Activated naive CD4-positive, alpha-beta T cell treated with Interleukin-2 at 50 U/mL for 16 hours (primary cell): ENCODE measurements around the gene LSM3.

ENCODE experiments used
- DNase-seq: peaks from one replicate; pipeline ENCODE4 v3.0.0-alpha.2; 2020

LSM3 gene

DNA sequence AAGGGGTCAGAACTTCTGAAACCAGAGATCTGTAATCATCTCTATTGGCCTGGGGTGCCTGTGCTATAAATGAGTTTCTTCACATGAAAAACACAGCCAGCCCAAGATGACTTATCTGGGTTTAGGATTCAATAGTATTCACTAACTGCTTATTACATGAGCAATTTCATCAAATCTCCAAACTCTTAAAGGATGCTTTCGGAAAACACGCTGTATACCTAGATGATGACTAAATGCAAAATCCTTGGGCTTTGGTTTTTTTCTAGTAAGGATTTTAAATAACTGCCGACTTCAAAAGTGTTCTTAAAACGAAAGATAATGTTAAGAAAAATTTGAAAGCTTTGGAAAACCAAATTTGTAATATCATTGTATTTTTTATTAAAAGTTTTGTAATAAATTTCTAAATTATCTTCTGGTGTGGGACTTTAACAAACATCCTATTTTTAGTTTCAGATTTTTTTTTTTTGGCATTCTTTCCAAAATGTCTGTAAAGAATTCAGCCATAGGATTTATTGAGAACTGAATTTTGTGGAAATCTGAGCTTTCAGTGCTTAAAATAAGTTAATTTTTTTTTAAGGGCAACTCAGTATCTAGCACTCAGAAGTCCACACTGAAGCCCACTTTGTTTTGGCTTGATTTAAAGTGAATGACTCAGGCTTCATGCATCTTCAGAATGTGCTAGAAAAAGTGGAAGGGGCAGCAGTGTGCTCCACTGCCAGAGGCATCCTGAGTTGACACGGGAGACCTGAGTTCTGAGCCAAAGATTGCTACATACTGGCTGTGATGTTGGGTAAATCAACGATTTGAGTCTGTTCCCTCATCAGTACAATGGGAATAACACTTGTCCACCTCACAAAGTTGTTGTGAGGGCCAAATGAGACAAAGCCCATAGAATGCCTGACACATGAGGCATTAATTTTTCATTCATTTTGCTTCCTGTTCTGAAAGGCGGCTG, 35.1 kb upstream of the LSM3 start:
- no peak for DNase-seq

DNA sequence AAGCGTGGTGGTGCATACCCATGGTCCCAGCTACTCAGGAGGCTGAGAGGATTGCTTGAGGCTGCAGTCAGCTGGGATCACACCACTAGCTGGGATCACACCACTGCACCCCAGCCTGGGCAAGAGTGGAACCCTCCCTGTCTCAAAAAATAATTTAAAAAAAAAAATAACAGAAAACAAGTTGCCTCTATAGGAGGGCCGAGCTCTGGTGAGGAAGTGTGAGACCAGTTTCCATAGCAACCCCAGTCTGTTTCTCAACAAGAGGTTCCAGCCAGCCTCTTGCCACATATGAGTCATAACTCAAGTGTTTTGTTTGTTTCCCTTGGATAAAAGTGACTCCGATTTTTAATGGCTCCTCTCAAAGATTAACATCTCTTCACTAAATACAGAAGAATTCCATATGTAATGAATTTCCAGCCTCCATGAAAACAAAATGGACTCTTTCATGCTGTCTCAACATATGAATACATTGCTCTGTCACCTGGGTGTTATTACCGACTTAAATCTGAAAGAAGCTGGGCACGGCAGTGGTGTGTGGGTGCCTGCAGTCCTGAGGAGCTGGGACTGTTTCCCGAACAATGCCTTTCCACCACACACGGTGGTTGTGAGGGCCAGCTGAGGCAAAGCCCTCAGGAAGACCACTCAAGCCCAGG, 34.1 kb upstream of the LSM3 start:
- peak; percentile 58 for DNase-seq

DNA sequence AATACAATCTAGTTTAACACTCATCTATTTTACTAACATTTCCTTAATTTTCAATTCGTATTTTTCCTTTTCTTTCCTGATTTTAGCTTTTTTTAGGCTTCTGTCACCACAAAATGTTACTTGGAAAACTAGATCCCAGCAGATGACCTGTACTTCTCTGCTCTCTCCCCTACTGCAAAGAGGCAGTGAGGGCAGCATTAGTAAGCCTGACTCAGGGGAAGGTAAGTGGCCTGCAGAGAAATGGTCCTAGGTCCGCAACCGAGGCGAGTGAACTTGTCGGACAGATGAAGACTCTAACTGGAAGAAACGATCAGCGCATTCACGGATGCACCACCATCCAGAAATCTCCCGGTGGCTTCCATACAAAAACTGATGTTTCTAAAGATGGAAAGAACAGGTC, 33.4 kb upstream of the LSM3 start:
- no peak for DNase-seq

DNA sequence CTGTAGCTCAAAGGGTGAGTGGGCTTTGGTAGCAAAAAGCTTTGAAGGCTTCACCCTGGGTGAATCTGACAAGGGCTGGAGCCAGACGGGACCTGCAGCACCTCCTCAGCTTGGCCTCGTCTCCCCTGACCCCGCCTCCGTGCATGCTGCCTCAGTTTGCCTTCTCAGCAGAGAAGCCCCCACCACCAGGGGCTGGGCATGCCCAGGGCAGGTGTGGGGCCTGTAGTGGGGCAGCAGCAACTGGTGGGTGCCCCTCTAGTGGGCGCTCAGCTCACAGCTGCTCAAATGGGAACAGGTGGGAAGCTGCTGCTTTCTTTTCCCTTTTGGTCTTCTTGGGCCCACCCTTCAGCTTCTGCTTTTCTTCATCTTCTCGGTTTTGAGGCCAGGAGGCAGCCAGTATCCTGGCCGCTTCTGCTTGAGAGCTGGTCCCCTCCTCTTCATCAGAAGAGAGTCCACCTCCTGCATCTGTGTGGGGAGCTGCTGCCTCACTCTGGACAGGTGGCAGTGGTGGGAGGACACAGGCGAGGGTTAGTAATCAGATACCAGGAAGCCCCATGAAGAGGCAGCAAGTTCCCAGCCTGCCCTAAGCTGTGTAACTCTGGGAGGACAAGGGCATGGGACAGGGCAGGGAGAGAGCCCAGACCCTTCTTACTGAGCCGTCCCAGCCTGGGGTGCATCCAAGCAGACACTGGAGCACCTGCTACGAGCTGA, 32.8 kb upstream of the LSM3 start:
- DNase-seq: no peak

DNA sequence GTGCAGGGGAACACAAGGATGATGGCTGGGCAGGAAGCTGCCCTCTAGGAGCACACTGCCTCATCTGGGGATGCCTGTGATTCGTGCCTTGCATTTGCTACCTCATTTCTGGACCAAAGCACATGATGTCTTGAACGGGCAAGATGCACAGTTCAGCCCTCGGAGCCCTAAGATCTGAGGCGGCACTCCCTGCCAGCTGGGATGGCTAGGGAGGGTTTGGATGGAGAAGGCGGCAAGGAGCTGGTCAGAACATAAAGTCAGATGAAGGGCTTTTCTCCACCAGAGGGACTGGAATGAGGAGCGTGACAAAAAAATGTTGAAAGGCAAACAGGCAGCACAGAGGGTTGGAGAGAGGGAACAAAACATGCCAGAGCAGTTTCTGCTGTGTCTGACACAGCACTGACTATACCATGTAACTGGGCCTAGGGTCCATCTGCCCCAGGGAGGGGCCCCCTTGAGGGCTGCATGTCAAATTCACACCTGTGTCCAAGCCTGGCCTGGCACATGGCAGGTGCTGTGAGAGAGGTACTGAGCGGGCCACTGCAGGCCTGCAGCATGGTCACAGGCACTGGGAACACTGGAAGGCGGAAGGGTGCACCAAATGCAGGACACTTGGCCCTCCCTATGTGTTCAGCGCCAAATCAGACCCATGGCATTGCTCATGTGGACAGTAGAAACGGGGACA, 32.1 kb upstream of the LSM3 start:
- no peak for DNase-seq

DNA sequence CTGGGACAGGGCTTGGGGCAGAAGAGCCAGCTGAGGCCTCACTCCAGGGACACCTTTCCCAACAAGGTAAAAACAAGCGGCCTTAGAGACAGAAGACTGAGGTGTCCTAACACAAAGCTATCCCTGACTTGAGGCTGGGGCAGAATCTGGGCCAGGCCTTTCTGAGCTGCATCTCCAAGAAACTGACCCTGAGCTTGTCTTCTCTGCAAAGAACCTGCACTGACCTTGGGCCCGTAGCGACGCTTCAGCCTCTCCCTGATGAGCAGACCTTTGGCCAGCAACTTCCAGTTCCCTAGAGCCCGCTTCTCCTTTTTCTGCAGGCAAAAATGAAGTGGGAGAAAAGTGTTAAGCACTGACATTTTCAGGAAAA, 31.6 kb upstream of the LSM3 start:
- DNase-seq: no peak

DNA sequence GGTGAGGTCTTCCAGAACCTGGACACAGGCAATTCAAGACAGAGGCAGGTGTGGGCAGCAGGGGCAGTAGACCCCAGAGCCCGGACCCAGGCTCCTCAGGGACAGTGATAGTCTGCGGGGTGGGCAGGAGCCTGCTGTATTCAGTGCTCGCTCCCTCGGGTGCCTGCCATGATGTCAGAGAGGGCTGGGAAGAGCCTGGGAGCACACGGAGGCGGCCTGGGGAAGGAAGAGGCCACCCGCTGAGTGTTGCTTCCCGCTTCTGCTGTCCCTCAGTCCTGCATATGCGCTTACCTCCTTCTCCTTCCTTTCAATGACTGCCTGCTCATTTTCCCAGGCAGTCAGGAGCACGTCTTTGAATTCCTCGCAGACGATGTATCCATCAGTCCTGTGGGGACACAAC, 31.0 kb upstream of the LSM3 start:
- DNase-seq: no peak

DNA sequence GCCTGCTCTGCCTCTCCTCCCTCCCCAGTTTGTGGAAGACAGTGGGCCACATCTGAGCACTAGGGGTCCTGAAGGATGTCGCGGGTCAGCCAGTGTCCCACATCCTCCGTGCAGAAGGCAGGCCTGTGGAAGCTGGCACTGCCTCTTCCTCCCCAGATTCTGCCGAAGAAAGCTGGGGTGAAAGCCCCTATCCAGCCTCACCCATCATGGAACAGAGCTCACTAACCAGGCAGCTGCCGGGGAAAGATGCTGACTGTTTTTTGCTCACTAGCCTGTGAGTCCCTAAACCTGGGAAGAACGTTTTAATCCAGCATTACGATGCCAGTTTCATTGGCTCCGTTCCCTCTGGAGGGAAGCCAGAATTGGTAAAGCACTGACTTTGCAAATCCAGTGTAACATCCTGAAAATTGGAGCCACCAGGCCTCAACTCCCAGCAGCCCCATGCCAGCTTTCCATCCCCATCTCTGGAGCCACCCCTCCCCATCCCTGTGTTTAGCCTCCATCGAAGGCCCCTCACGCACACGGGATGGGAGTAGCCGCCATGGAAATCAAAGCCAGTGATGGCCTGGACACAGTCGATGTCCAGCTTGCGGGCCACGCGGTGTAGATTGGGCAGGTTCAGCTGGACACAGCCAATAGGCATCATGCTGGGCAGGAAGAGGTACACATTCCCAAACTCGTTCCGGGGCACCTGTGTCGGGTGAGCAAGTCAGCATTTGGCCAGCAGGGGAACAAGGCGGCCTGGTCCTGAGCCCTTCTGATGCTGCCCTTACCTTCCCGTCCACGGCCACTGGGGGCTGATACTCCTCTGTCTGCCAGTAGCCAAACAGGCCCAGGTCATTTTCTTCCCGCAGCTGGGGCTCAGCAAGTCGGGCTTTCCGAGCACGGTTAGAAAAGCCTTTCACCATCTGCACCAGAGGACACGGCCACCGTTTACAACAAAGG, 30.3 kb upstream of the LSM3 start:
- DNase-seq: no peak

DNA sequence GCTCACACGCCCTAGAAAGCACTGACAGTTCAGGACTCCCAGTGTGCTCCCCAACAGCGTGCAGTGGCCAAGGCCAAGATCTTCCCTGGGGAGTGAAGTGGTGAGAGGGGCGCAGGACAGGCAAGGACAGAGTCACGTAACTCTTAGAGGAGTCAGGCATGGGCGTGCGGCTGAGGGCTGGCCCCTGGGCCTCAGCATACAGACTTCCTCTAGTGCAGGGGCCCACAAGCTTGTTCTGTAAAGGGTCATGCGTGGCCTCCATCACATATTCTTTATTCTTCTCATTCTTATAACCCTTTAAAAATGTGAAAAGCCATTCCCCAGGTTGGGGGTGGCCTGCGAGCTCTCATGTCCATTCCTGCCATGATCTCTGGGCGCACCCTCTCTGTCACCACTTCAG, 28.5 kb upstream of the LSM3 start:
- DNase-seq: no peak

DNA sequence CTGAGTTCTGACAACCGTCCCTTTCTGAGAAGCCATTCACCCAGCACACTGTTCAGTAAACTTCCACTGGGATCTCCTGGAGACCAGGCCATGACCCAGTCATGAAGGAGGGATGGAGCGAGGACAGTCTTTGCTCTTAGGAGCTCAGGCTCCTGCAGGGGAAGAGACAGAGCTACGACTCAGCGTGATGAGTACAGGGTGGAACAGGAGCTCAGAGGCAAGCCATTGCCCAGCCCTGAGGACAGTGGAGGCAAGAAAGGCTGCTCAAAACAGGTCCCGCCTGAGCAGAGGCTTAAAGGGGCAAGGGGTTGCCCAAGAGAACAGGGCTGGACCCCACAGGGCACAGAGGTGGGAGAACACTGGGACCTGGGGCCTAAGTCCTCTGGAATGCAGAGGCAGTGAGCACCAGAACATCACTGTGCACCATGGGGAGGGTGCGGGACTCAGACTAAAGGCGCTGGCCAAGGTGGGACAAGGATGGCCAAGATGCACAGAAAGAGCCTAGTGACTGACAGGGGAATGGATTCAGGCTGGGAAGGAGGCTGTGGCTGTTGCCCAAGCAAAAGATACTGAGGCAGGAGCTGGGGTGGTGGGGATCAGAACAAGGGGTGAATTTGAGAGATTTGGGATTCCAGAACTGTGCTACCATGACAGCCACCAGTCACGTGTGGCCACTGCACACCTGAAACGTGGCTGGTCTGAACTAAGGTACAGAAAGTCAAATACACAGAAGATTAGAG, 28.0 kb upstream of the LSM3 start:
- no peak for DNase-seq

DNA sequence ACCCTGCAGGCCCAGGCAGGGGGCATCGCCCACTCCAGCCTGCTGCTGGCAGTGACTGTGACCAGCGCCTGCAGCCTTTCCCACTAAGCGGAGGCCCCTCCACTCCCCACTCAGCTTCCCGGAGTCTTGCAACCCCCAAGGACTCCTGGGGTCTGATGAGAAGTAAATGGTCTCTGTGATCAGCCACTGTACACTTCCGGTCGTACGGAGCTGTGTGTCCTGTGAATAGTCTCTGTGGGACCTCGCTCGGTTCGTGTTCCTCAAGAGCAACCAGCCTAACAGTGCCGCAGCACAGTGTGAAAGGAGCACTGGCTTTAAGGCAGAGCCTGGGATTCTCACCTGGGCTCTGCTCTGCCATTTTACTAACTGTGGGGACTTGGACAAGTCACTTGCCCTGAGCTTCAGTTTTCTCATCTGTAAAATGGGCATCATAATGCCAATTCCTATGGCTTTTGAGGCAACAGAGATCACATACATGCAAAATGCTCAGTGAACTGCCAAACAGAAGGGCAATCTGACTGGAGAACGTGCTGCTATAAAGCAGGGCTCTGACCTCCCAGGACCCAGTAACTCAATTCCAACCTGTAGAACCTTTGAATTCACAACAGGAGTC, 27.0 kb upstream of the LSM3 start:
- no peak for DNase-seq

DNA sequence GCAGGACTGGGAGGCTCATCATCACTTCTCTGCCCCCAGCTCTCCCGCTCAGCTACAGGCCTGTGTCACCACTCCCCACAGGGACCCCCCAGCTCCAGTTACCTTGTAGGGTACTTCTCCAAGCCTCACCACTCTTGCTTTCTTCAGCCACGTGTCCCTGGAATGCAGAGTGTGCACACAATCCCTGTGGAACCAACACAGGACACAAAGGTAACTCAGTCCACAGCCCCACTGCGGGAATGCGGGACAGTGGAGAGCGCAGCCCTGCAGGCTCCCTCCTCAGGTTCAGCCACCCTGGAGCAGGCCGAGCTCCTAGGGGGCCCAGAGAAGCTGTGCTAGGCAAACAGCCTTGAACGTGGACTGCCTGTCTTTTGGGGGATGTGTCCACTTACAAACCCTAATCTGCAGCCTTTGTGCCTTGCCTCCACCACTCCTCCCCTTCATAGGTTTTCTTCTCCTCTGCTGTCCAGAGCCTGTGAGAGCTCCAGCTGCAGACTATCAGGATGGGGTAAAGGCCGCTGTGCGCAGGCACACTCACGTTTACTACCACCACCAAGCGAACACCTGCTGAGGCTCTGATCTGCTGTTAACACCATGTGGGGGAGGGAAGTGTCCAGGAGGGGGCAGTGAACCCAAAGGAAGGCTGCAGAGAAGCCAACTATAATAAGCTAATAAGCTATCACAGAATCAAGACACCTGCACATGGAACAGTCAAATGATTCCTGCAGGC, 26.2 kb upstream of the LSM3 start:
- no peak for DNase-seq

DNA sequence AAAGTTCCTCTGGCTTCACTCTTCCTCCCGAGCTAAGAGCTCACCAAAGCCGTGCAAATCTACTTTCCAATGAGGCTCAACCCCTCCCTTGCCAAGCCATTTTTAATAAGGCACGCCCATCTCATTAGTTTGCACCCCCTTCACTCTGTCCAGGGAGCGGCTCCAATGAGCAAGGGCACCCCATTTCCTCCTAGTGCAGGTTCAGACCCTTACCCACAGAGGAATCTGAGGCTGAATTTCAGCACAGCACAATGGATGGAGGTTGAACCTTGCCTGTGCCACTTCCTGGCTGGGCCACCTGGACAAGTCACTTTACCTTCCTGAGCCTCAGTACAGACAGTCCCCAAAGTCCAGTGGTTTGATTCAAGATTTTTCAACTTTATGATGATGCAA, 25.7 kb upstream of the LSM3 start:
- no peak for DNase-seq

DNA sequence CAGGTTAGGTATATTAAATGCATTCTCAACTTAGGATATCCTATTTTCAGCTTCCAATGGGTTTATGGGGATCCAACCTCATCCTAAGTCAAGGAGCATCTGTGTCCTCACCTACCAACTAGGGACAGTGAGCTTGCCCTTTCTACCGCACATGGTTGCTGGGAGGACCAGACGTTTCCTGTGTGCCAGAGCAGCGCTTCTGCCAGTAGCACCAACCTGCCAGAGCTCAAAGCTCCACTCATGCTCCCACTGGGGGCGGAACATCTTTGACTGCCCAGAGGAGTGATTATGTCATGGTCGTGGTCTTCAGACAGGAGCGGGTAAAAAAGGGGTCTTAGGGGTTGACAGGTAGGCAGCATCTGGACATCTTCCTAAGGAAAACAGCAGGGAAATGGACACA, 25.0 kb upstream of the LSM3 start:
- no peak for DNase-seq

DNA sequence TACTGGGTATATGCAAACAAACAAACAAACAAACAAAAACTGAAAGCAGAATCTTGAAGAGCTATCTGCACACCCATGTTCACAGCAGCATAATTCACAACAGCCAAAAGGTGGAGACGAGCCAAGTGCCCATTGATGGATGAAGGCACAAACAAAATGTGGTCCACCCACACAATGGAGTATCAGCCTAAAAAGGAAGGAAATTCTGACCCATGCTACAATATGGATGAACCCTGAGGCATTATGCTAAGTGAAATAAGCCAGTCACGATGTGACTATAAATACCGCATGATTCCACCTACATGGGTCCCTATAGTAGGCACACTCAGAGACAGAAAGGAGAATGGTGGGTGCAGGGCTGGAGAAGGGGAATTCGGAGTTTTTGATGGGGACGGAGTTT, 24.3 kb upstream of the LSM3 start:
- DNase-seq: no peak

DNA sequence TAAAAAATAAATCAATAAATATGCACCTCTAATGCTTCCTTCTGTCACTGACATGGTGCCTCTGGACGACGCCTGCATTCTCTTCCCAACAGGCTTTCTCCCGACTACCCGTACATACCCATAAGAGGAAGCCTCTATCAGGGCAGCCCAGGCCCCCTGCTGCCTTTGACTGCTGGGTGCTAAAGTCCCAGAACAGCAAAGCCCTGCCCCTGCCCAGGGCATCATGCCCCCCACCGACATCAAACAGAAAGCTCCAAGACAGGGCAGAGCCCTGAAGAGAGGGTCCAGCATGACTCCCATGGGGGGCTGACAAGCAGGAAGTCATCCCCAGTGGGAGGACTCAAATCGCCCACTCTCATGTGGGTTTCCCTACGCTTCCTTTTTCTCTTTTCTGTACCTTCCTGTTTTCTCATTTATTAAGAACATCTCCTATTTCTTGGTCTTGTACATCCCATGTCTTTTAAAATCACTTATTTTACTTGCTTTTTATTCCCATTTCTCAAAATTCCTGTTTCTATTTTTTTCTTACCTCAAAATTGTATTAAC, 23.6 kb upstream of the LSM3 start:
- DNase-seq: no peak

DNA sequence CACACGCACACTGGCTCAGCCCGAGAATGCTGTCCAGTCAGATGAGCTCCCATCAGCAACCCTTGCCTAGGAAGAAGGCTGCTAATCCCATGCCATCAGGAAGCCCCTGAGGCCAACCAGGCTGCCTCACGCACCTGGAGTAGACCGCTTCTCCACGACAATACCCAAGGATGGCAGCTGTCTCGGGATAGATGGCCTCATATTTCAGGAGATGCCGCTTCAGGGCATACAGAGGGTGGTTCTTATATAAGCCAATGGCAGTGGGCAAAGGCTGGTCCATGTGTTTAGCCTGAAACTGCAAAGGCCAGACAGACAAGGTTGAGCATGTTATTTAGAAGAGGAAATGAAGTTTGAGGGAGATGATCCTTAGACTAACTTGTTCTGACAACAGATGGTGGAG, 22.4 kb upstream of the LSM3 start:
- DNase-seq: no peak

DNA sequence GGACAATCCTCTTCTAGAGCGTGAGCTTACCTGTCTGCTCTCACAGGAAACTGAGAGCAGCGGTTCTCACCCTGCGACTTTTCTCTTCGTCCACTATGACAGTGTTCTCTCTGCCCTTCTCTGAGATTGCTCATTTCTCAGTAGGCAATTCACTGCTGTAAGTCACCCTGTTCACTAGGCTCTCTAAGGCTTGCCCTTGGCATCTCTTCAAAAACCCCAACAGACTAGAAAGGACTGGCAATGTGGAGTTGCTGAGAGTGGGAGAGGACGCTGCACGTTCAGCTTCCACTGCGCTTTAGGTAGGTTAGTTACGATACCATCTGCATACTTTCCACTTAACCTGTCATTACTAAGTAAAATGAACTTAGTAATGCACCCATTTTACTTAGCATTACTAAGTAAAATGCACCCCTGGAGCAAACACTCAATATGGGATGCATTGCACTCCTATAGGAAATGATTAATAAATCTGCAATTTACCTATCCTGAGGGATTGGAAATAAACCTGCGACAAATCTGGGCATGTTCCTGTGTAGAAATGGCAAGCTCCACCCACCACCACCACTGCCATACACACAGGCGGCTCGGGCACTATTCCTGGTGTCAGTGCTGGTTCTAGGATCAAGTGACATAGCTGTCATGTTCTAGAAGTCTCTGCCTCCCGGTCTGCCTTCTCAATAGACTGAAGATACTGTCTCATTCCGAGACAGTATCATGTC, 21.6 kb upstream of the LSM3 start:
- no peak for DNase-seq

DNA sequence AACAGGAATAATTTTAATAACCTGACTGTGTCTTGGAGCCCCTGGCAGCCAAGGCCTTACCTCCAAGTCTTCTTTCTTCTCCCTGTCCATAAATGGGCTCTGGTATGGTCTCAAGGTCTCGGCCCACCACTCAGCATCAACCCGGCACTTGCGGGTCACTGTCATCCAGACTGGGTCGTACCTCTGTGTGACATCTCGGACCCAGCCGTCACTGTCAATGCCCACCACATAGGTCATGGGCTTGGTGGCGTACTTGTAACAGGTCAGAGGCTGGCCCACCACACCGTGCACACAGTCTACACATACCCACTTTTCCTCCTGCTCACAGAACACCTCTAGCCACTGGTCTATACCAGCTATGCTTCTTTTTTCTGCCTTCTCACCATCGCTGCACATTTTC, 20.7 kb upstream of the LSM3 start:
- no peak for DNase-seq
